AG04449 (cell line): ENCODE data around the gene KCP.

Source experiments
- CTCF ChIA-PET: fragments of 350-600 bp; formaldehyde crosslinking; extraction: SDS; loops from one replicate; lab custom pipeline; 2021; ENCODE audit warnings: antibody characterized with exemption; lab: Yijun Ruan, JAX
- POLR2A ChIA-PET: fragments of 400-600, 350-600 bp; formaldehyde crosslinking; extraction: SDS; loops from one replicate; lab custom pipeline; 2020; ENCODE audit warnings: antibody characterized with exemption, inconsistent platforms; lab: Yijun Ruan, JAX
- DNase-seq: peaks from one replicate; pipeline ENCODE4 v3.0.0-alpha.2; 2010; ENCODE audit warnings: low read depth, low spot score
- H3K4me3 ChIP-seq: 2 replicates; pipeline ENCODE4 v1.5.1; 2011; ENCODE audit warnings: low read depth, mild to moderate bottlenecking, control low read depth, low read length
- TF ChIP-seq, protein P1 (sequence below): IDR thresholded peaks from one replicate; pipeline ENCODE4 v1.5.1; 2011; ENCODE audit warnings: mild to moderate bottlenecking, moderate library complexity, low read length, control low read depth, inconsistent platforms; ENCODE audit not compliant: insufficient read depth; ENCODE audit errors: missing control alignments

KCP gene

DNA sequence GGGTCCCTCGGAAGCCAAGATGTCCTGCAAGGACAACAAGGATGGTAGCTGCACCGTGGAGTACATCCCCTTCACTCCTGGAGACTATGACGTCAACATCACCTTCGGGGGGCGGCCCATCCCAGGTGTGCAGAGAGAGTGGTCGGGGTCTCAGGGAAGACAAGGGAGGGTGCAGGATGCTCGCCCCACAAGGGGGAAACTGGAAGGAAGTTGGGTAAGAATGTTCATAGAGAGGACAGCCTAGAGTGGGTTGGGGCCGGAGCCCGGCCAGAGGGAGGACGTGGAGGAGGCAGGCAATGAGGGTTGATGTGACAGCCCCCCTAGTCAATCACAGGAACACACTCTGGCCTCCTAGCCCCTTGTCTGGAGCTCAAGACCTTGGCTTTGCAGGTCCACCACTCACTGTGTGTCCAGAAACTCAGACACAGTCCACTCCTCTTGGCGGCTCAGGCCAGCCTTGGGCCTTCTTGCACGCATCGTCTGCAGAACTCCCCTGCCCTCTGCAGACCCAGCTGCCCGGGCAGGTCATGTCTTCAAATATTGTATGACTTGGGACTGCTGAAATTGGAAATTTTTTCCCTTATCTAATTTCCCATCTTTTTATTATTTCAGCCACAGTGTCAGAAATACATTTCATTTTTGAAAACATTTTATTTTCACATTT is 63.6 kb downstream of the KCP start:
- TF ChIP-seq, protein P1, sequence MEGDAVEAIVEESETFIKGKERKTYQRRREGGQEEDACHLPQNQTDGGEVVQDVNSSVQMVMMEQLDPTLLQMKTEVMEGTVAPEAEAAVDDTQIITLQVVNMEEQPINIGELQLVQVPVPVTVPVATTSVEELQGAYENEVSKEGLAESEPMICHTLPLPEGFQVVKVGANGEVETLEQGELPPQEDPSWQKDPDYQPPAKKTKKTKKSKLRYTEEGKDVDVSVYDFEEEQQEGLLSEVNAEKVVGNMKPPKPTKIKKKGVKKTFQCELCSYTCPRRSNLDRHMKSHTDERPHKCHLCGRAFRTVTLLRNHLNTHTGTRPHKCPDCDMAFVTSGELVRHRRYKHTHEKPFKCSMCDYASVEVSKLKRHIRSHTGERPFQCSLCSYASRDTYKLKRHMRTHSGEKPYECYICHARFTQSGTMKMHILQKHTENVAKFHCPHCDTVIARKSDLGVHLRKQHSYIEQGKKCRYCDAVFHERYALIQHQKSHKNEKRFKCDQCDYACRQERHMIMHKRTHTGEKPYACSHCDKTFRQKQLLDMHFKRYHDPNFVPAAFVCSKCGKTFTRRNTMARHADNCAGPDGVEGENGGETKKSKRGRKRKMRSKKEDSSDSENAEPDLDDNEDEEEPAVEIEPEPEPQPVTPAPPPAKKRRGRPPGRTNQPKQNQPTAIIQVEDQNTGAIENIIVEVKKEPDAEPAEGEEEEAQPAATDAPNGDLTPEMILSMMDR: no peak
- no peak overlapping the region for H3K4me3 ChIP-seq
- CTCF ChIA-PET: interaction anchor here (1.5 to 8.4 kb wide), 2 partner anchors 9 to 15 kb away, joined by 3 to 48 read pairs; partner anchors contain the start of gene ATP6V1F
- no peak for DNase-seq
- POLR2A ChIA-PET: interaction anchor here (1.6 kb wide), 1 partner anchor 15 kb away, joined by 4 read pairs; no protein-coding TSS in a partner anchor

DNA sequence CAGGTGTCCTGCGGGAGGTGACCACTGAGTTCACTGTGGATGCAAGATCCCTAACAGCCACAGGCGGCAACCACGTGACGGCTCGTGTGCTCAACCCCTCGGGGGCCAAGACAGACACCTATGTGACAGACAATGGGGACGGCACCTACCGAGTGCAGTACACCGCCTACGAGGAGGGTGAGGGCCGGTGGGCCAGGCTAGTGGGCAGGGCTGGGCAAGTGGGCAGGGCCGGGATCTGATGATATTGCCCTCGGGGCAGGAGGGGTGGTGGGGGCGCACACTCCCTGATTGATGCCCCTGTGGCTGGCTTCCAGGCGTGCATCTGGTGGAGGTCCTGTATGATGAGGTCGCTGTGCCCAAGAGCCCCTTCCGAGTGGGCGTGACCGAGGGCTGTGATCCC is 64.5 kb downstream of the KCP start:
- DNase-seq: no peak
- POLR2A ChIA-PET: no interaction called here
- TF ChIP-seq, protein P1: no peak
- CTCF ChIA-PET: interaction anchor here (1.5 to 8.4 kb wide), 2 partner anchors 10 to 16 kb away, joined by 3 to 48 read pairs; partner anchors contain the start of gene ATP6V1F
- no peak overlapping the region for H3K4me3 ChIP-seq

DNA sequence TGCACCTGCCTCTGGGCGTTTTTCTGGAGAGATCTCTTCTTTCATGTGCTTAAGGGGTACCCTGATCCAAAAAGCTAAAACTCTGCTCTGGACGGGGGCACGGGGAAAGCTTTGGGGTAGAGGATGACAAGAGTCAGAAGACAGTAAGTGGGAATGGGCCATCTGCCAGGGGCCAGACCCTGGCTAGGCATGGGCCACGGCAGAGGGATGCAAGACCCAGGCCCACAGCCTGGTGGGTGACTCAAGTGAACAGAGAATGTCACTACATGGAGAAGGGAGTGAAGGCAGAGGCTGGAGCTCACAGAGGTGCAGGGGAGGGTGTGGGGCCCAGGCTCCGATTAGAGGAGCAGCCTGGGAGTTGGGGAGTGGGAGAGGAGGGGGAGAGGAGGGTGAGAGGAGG is 65.0 kb downstream of the KCP start:
- POLR2A ChIA-PET: no interaction called here
- CTCF ChIA-PET: interaction anchor here (4.5 to 8.4 kb wide), 2 partner anchors 11 to 16 kb away, joined by 16 to 48 read pairs; partner anchors contain the start of gene ATP6V1F
- no peak overlapping the region for H3K4me3 ChIP-seq
- TF ChIP-seq, protein P1: no peak
- DNase-seq: no peak

DNA sequence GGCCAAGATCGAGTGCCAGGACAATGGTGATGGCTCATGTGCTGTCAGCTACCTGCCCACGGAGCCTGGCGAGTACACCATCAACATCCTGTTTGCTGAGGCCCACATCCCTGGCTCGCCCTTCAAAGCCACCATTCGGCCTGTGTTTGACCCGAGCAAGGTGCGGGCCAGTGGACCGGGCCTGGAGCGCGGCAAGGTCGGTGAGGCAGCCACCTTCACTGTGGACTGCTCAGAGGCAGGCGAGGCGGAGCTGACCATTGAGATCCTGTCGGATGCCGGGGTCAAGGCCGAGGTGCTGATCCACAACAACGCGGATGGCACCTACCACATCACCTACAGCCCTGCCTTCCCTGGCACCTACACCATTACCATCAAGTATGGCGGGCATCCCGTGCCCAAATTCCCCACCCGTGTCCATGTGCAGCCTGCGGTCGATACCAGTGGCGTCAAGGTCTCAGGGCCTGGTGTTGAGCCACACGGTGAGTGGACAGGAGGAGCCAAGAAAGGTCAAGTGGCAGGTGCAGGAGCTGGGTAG is 65.7 kb downstream of the KCP start:
- ChIA-PET CTCF (interaction anchor here (3.1 to 8.4 kb wide), 3 partner anchors 11 to 17 kb away, joined by 16 to 48 read pairs (median 17); partner anchors contain the start of gene ATP6V1F), POLR2A (interaction anchor here (0.7 kb wide), 1 partner anchor 17 kb away, joined by 3 read pairs; no protein-coding TSS in a partner anchor)
- TF ChIP-seq, protein P1: no peak
- no peak for DNase-seq
- no peak overlapping the region for H3K4me3 ChIP-seq

DNA sequence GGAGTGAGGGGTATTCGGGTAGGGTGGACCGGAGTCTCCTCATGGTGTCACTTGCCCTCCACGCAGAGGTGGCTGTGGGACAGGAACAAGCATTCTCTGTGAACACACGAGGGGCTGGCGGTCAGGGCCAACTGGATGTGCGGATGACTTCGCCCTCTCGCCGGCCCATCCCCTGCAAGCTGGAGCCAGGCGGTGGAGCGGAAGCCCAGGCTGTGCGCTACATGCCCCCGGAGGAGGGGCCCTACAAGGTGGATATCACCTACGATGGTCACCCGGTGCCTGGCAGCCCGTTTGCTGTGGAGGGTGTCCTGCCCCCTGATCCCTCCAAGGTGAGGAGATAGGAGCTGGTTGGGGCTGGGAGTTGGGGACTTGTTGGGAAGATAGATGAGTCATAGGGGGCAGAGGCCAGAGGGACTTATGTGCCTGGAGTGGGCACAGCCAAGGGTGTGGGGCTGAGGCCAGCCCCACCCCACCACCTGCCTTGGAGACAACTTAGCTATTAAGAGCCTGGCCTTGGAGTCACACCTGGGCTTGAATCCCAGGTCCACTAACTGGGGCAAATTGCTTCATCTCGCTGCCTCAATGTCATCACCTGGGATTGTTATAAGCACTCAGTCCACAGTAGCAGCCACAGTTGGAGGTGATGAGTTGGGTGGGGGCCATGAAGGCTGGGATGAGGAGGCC is 66.4 kb downstream of the KCP start:
- no peak overlapping the region for H3K4me3 ChIP-seq
- POLR2A ChIA-PET: interaction anchor here (0.7 to 1.2 kb wide), 2 partner anchors 17 to 19 kb away, joined by 3 read pairs; partner anchors contain the start of gene ATP6V1F
- TF ChIP-seq, protein P1: no peak
- CTCF ChIA-PET: interaction anchor here (1.0 to 8.4 kb wide), 4 partner anchors 10 to 17 kb away, joined by 3 to 48 read pairs (median 16); partner anchors contain the start of gene ATP6V1F
- no peak for DNase-seq
